Ovary (tissue), 3 donors: ENCODE measurements around the gene CGB7.

Source experiments
- CTCF ChIP-seq, 3 donors: fragments of 450-650 bp in 2 of 3; fragments of 200-600 bp in 1 of 3; IDR thresholded peaks; one replicate each; pipeline versions ENCODE4 v1.5.1 to v1.8.0; 2016 to 2022; ENCODE audit warnings: antibody characterized with exemption in 3 of 3, mild to moderate bottlenecking in 1 of 3
- EP300 ChIP-seq: sonication (generic); formaldehyde crosslinking; IDR thresholded peaks from one replicate; pipeline ENCODE4 v1.6.1; 2017; ENCODE audit warnings: antibody characterized with exemption
- donor health status: DM: no; HTN: no; CAD: no.

DNA sequence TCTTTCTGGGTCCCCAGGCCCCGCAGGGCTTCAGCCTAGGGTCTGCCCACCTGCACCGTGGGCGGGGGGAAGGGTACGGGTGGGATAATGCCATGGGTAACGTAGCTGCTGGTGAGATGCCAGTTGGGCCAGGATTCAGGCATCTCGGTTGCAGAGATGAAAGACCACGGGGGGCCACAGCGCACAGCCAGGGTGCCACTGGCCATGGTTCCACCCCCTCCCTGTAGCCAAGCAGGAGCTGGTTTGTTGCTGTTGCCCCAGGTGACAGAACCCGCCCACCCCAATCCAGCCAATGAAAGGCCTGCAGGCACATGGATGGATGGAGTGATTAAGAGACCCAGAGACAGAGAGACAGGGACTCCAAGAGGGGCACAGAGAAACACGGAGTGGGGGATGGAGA, 1.0 kb upstream of the CGB7 start:
- TF ChIP-seq CTCF (IDR thresholded peaks at IDR 0.05) (no peak), EP300 (no peak)
